Measurements from ENCODE around the gene ZNF438. TPM values are rescaled to one million over a fixed set of nuclear protein-coding genes. Genes with fewer than 3 reads are reported as not detected.

Gene ZNF438
- total RNA-seq, 2 donors from 2014 or later: 2.6 to 2.9 TPM

DNA sequence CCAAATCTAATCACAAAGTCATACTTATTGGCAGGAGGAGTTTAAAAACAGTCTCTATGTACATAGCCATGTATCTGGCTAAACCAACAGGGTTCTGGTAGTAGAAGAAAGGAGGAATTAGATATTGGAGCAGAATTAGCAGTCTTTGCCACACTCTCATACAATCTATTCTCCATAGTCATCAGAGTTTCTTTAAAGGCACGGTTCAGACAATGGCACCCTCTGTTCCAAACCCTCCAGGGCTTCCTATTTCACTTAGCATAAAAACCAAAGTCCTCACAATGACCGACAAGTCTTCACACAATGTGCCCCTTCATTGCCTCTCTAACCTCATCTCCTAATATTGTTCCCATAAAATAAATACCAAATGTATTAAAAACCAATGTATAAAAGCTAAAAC, 12.7 kb downstream of the ZNF438 start:
- no peak for TF ChIP-seq POLR2A (IDR thresholded peaks at IDR 0.05)
- TF ChIP-seq, protein P1, sequence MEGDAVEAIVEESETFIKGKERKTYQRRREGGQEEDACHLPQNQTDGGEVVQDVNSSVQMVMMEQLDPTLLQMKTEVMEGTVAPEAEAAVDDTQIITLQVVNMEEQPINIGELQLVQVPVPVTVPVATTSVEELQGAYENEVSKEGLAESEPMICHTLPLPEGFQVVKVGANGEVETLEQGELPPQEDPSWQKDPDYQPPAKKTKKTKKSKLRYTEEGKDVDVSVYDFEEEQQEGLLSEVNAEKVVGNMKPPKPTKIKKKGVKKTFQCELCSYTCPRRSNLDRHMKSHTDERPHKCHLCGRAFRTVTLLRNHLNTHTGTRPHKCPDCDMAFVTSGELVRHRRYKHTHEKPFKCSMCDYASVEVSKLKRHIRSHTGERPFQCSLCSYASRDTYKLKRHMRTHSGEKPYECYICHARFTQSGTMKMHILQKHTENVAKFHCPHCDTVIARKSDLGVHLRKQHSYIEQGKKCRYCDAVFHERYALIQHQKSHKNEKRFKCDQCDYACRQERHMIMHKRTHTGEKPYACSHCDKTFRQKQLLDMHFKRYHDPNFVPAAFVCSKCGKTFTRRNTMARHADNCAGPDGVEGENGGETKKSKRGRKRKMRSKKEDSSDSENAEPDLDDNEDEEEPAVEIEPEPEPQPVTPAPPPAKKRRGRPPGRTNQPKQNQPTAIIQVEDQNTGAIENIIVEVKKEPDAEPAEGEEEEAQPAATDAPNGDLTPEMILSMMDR (IDR thresholded peaks at IDR 0.05): no peak
- Histone ChIP-seq H3K27ac (no peak overlapping the region), H3K36me3 (replicated peaks in 1 of 2; ENCODE audit: insufficient read depth in 1 of 2, low read depth in 2 of 2) (no peaks in the 10 kb centered on the region), H3K4me1 (peaks cover 27% of the 10 kb centered on the region), H3K9me3 (no peaks in the 10 kb centered on the region), H3K27me3 (no peaks in the 10 kb centered on the region), H3K4me3 (no peak overlapping the region)
- intact Hi-C loops (cut with DNase I): no loop called here
- DNase-seq: no peak
- WGBS, 2 donors: 28 to 32% methylated on average over 2 of the region's 2 CpGs
- no peak for ATAC-seq

DNA sequence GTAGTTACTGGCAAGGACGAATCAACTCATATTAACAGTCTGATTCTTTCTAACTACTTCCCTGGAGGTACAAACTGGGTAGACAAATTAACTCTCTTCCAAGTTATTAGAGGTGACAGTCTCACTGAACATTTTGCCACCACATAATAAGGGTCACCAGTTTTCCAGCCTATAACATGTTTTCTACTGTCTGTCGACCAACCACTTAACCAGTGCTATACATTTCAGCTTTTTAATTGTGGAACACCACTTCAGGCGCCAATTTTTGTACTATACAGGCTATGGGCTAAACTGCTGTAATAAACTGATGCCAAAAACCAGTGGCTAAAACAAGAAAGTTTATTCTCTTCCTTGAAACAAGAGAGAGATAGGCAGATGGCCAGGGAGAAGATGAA, 13.3 kb downstream of the ZNF438 start:
- Histone ChIP-seq H3K27me3 (no peaks in the 10 kb centered on the region), H3K4me1 (peaks cover 27% of the 10 kb centered on the region), H3K27ac (no peak overlapping the region), H3K9me3 (no peaks in the 10 kb centered on the region), H3K36me3 (replicated peaks in 1 of 2; ENCODE audit: insufficient read depth in 1 of 2, low read depth in 2 of 2) (no peaks in the 10 kb centered on the region), H3K4me3 (no peak overlapping the region)
- WGBS, 2 donors: 87 to 88% methylated on average over 3 of the region's 3 CpGs
- TF ChIP-seq, protein P1 (IDR thresholded peaks at IDR 0.05): no peak
- no peak for TF ChIP-seq POLR2A (IDR thresholded peaks at IDR 0.05)
- DNase-seq (no peak), ATAC-seq (no peak)
- intact Hi-C loops (cut with DNase I): no loop called here

DNA sequence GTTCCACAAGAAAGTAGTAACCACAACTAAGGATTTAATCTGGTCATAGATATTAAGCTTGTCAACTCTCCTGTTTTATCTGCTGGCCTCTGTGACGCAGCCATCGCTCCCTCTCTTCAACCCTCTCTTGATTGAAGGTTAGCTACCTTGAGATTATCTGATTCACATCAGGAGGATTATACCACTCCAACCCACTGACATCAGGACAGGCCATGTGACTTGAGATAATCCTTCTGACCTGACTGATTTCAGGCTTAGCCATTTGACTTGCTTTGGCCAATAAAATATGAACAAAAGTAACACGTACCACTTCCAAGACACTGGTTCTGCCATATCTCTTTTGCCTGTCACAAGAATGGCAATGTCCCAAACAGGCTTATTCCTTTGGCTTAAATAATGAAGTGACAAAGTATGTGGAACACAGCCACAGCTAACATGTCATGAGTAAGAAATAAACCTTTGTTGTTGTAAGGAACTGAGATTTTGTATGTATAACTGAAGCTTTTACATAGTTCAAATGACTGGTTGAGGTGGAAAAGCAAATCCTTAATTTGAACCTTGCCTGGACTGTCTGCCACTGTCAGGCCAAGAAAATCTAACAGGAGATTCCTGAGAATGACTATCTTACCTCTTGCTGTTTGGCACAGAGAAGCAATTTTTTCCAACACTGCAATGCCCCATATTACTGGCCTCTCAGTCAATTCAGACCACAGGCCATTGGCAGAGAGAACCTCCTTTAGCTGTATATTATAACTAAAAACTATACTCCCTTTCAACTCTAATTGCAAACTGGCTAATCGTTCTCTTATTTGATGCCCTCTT, 13.9 kb downstream of the ZNF438 start:
- WGBS, 2 donors: 62 to 66% methylated on average over 4 of the region's 4 CpGs
- intact Hi-C loops (cut with DNase I): no loop called here
- no peaks in the 10 kb centered on the region for H3K36me3 ChIP-seq (replicated peaks in 1 of 2; ENCODE audit: insufficient read depth in 1 of 2, low read depth in 2 of 2)
- H3K27ac ChIP-seq: no peak overlapping the region
- no peak overlapping the region for H3K4me3 ChIP-seq
- no peaks in the 10 kb centered on the region for H3K27me3 ChIP-seq
- H3K9me3 ChIP-seq: no peaks in the 10 kb centered on the region
- no peak for TF ChIP-seq POLR2A (IDR thresholded peaks at IDR 0.05)
- TF ChIP-seq, protein P1 (IDR thresholded peaks at IDR 0.05): no peak
- no peak for DNase-seq
- no peak for ATAC-seq
- H3K4me1 ChIP-seq: peaks cover 27% of the 10 kb centered on the region

DNA sequence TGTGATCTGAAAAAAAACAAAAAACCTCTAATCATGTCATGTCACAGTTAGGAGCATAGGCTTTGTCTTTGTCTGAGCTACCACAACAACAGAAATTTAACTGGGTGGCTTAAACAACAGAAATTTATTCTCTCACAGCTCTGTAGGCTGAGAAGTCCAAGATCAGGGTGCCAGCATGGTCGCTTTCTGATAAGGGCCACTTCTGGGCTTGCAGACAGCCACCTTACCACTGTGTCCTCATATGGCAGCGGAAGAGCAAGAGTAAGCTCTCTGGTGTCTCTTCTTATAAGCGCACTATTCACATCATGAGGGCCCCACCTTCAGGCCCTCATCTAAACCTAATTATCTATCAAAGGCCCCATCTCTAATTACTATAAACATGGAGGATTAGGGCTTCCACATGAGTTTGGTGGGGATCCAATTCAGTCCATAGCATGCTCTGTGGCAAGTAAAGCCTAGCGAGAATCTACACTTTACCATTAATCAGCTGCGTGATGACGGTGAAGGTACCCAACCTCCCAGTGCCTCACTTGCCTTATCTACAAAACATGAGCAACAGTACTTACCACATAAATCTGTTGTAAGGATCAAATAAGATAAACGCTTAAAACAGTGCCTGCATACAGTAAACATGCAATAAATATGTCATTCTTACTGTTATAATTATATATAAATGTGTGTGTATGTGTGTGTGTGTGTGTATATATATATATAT, 17.3 kb downstream of the ZNF438 start:
- no peaks in the 10 kb centered on the region for H3K9me3 ChIP-seq
- intact Hi-C loops (cut with DNase I): no loop called here
- WGBS, 2 donors: 92 to 95% methylated on average over 7 of the region's 7 CpGs
- DNase-seq (no peak), ATAC-seq (no peak)
- no peak overlapping the region for H3K27ac ChIP-seq
- TF ChIP-seq, protein P1 (IDR thresholded peaks at IDR 0.05): no peak
- no peak for TF ChIP-seq POLR2A (IDR thresholded peaks at IDR 0.05)
- H3K36me3 ChIP-seq (replicated peaks in 1 of 2; ENCODE audit: insufficient read depth in 1 of 2, low read depth in 2 of 2): no peaks in the 10 kb centered on the region
- H3K4me3 ChIP-seq: no peak overlapping the region
- peaks cover 19% of the 10 kb centered on the region for H3K4me1 ChIP-seq
- no peaks in the 10 kb centered on the region for H3K27me3 ChIP-seq
